HG03442 (cell line): ENCODE data around the gene TM7SF2.
A peak's percentile ranks its signal among the peaks of the same experiment; 100 is the strongest.

Source experiments
- ATAC-seq: cut with Tn5 transposase; IDR thresholded peaks from one replicate; pipeline ENCODE4 v1.9.1; 2021; ENCODE audit warnings: mild to moderate bottlenecking, moderate library complexity; ENCODE audit not compliant: unreplicated experiment

Gene TM7SF2

GRCh38 chr11:65089621-65090020 is 22.1 kb upstream of the TM7SF2 start:
- no peak for ATAC-seq

- ATAC-seq: no peak
These were observed 21.0 kb upstream of the TM7SF2 start for GRCh38 chr11:65090628-65091027.

DNA sequence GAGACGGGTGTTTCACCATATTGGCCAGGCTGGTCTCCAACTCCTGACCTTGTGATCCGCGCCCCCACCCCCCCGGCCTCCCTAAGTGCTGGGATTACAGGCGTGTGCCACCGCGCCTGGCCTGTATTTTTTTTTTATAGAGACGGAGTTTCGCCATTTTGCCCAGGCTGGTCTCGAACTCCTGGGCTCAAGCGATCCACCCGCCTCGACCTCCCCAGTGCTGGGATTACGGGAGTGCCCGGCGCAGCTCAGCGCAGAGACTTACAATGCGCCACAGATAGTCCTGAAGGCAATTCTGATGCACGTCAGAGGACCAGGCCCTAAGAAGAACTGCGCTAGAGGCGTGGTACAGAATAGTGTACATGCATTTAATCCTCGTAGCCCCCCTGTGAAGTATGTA is 16.2 kb upstream of the TM7SF2 start:
- ATAC-seq: no peak

GRCh38 chr11:65095974-65096806 is 15.5 kb upstream of the TM7SF2 start, which contains the start of gene VPS51:
Gene VPS51 (plus strand): TSS chr11:65096214. CDS start chr11:65096251, 37 bp downstream.
- peak; percentile 75 for ATAC-seq

DNA sequence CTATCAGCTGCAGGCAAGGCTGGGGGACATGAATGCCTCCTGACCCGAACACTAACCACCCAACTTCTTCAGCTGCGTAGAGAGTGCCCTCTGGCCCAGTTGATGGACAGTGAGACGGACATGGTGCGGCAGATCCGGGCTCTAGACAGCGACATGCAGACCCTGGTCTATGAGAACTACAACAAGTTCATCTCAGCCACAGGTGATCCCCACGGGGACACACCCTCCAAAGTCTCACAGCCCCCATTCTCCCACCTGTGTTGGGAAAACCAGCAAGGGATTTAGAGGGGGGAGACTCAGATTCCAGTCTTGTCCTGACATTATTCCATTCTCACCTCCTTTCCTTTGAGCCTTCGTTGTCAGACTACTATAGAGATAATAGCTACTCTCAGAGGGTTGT is 14.7 kb upstream of the TM7SF2 start:
- no peak for ATAC-seq

DNA sequence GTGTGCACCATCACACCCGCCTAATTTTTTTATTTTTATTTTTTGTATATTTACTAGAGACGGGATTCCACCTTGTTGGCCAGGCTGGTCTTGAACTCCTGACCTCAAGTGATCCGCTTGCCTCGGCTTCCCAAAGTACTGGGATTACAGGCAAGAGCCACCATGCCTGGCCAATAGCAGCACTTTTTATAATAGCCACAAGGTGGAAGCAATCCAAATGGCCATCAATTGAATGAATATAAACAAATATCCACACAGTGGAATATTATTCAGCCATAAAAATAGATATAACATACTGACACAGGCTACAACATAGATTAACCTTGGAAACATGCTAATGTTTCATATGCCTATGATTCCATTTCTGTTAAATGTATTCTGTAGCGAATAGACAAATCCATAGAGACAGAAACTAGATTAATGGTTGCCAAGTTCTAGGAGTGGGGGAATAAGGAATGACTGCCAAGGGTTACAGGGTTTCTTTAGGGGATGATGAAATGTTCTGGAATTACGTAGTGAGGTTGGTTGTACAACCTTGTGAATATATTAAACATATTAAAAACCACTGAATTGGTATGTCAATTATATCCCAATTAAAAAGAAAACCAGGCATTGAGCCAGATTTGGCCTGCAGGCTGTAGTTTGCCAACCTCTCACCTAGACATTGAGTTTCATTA is 10.9 kb upstream of the TM7SF2 start:
- no peak for ATAC-seq

DNA sequence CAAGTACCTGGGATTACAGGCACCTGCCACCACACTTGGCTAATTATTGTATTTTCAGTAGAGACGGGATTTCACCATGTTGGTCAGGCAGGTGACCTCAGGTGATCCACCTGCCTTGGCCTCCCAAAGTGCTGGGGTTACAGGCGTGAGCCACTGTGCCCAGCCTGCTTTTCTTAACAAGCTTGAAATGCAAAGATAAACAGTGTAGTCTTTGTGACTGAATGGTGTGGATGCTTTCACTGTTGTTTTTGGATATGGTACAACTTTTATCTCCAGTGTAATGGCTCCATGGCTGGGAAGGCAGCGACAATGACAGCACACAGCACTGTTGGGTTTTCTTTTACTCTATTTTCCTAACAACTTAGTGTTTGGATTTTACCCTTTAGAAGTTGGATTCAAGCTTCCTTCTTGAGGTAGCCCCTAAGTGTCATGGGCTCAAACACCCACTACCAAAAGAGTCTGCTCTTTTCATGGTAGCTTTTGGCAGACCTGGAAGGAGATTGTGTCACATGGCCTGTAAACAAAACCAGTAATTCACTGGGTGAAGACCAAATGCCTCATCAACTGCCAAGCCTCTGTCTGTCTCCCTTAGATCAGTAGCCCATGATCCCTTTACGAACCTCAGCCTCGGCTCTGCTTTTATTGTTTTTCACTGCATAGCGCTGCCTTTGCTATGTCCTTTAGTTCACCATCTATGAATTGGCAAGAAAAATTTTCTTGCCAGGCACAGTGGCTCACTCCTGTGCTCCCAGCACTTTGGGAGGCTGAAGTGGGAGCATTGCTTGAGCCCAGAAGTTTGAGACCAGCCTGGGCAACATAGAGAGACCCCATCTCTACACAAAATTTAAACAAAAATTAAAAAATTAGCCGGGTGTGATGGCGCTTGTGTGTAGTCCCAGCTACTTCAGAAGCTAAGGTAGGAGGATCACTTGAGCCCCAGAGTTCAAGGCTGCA is 9.3 kb upstream of the TM7SF2 start:
- no peak for ATAC-seq

DNA sequence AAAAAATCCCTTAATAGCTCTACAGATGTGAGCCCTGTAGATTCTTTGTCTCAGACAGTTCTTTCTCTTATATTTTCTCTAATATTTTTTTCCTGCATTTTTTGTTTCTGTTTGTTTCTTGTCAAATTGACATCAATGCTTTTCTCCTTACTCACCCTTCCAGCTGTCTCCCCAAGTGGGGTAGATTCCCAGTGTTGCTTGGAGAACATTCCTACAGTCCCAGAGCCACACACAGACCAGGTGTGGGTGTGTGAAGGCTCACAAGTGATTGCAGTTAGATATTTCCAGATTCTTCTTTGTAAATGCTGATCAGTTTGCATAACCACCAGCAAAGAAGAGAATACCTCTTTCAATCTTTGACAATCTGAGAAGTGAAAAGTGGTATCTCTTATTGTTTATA is 8.2 kb upstream of the TM7SF2 start:
- ATAC-seq: no peak

DNA sequence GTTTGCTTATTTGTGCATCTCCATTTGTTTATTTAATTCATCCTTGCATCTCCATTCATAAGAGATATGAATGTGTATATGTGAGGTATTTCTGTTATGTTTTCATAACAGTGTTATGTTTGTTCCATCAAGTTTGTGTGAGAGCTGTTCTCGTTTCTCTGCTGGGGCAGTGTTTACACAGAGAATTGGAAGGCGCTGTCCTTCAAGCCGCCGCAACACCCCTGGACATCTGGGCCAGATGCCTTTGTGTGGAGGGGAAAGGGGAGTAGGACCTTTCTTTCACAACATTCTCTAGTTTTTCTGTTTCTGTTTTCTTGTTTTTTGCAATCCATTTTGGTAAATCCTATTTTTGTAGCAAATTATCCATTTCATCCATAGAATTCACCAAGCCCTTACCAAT is 7.0 kb upstream of the TM7SF2 start:
- no peak for ATAC-seq

DNA sequence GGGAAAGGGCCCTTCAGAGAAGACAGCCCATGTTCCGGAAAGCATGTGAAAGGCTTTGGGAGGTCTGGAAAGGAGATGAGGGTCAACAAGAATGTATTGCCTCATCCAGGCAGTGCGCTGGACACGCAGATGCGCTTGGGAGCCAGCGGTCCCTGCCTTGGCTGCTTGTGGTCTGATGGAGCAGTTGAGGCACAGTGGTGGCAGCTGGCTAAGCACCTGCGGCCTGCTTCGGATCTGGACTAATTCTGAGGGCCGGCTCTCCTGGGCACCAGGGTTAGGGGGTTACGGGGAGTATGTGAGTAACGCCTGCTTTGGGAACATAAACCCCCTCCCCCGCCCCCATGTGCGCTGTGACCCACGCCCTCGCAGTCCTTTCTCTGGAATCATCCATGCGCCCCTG is 4.6 kb upstream of the TM7SF2 start:
- no peak for ATAC-seq

DNA sequence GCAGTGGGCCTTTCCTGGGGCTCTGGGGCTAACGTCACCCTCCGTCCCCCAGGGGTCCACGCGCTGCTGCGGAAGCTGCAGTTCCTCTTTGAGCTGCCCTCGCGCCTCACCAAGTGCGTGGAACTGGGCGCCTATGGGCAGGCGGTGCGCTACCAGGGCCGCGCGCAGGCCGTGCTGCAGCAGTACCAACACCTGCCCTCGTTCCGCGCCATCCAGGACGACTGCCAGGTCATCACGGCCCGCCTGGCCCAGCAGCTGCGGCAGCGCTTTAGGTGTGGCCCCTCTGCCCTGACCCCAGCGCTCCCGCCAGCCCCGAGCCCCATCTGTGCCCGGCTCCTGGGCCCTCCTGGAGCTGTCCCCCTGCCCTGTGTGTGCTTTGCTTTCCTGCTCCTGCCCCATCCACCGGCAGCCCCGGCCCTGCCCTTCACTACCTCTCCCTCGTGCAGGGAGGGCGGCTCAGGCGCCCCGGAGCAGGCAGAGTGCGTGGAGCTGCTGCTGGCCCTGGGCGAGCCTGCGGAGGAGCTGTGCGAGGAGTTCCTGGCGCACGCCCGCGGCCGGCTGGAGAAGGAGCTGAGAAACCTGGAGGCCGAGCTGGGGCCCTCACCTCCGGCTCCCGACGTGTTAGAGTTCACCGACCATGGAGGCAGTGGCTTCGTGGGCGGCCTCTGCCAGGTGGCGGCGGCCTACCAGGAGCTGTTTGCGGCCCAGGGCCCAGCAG is 3.8 kb upstream of the TM7SF2 start:
- no peak for ATAC-seq

DNA sequence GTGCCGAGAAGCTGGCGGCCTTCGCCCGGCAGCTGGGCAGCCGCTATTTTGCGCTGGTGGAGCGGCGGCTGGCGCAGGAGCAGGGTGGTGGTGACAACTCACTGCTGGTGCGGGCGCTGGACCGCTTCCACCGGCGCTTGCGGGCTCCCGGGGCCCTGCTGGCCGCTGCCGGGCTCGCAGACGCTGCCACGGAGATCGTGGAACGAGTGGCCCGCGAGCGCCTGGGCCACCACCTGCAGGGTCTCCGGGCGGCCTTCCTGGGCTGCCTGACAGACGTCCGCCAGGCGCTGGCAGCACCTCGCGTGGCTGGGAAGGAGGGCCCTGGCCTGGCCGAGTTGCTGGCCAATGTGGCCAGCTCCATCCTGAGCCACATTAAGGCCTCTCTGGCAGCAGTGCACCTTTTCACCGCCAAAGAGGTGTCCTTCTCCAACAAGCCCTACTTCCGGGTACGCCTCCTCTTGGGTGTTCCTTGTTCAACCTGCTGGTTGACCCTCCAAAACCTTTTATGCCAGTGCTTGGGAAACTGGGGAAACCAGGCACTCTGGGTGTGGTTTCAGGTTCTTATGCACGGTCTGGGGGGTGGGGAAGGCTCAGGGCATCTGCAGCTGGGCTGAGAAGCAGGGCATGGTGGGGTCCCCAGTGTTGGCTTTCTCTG is 3.1 kb upstream of the TM7SF2 start:
- ATAC-seq: no peak

DNA sequence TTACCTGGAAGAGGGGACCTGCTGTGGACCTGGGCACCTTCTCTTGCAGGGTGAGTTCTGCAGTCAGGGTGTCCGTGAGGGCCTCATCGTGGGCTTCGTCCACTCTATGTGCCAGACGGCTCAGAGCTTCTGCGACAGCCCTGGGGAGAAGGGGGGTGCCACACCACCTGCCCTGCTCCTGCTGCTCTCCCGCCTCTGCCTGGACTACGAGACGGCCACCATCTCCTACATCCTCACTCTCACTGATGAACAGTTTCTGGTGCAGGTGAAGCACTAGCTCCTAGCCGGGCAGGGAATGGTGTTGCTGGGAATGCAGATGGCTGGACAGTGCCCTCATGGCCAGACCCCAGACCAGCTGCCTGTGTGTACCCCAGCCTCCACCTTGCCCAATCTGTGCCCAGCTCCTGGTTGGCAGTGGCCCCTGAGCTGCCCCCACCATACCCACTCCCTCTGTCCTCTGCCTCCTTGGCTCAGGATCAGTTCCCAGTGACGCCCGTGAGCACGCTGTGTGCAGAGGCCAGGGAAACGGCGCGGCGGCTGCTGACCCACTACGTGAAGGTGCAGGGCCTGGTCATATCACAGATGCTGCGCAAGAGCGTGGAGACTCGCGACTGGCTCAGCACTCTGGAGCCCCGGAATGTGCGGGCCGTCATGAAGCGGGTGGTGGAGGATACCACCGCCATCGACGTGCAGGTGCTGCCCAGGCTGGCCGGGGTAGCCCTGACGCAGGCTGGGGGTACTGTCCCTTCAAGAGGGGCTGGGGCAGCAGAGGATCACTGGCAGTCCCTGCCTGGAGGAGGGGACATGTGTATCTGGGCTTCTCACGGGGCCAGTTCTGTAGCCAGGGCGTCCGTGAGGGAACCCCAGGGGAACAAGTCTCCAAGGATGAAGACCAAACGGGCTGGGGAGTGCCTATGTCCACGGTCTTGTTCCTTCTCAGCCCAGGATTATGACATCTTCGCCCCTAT is 2.2 kb upstream of the TM7SF2 start:
- no peak for ATAC-seq

DNA sequence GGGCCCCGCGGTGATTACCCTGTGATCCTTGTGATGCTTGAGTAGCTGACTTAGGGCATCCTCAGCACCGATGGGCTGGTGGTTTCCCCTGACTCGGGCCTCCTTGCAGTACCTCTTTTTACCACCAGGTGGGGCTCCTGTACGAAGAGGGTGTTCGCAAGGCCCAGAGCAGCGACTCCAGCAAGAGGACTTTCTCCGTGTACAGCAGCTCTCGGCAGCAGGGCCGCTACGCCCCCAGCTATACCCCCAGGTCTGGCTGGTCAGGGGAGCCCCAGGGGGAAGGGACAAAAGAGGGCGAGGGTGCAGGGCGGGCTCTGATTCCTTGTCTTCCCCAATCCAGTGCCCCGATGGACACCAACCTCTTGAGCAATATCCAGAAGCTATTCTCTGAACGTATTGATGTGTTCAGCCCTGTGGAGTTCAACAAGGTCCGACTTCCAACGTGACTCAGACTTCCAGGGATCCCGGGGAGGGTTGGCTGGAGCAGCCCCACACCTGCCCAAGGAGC is 1.3 kb upstream of the TM7SF2 start:
- ATAC-seq: no peak

DNA sequence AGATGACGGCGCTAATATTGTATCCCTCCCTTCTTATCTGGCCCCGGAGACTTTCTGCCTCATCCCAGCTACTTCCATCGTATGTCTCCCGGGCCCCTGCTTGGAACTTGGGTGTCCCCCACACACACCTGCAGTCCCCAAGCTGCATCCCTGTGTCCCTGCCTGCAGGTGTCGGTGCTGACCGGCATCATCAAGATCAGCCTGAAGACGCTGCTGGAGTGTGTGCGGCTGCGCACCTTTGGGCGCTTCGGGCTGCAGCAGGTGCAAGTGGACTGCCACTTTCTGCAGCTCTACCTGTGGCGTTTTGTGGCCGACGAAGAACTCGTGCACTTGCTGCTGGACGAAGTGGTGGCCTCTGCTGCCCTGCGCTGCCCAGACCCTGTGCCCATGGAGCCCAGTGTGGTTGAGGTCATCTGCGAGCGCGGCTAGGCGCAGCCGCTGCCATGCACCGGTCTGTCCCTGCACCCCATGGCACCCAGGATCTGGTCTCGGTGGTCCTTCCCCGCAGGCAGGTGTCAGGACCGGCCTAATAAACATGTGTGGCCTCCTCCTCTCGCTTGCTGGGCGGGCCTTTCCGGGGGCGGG is 421 bp upstream of the TM7SF2 start:
- no peak for ATAC-seq

- peak; percentile 29 for ATAC-seq
These were observed 1.1 kb downstream of the TM7SF2 start for GRCh38 chr11:65112546-65113360.

DNA sequence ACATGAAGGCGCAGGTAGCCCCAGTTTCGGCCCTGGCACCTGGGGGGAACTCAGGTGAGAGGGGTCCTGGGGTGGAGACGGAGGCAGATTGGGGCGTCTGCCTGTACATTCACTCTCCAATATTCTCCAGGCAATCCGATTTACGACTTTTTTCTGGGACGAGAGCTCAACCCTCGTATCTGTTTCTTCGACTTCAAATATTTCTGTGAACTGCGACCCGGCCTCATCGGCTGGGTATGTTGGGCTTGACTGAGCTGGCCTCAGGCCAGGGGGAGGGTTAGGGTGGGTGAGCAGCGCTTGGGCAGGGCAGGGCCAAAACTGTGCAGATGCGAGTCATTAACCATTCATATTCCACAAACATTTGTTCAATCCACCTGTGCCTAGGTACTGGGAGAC is 1.7 kb downstream of the TM7SF2 start:
- ATAC-seq: no peak

DNA sequence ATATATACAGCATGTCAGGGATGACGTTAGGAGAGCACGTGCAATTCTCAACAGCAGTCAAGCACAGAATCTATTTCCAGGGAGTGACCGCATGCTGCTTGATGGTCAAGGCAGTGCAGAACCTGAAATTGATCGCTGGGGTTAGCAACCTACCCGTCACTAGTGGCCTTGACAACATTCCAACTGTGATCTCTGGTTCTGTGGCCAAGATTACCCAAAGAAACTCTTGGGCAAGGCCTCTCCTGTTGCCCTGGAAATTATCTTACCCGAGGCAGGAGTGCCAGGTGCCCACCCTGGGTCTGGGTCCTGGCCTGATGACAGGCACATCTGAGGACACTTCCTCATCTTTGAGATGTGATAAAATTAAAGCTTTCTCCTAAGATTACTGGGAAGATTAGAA is 2.2 kb downstream of the TM7SF2 start:
- no peak for ATAC-seq
